Muscle of back (tissue), 13 donors: Measurements from ENCODE around the gene SULT2A1. TPM values are rescaled to one million over a fixed set of nuclear protein-coding genes. Genes with fewer than 3 reads are reported as not detected.
"Not testable (repeated sequence)": the region's sequence is repeated elsewhere in the genome, so short reads cannot be mapped to it uniquely, and the experiment has no call there.

Experiments
- DNase-seq, 3 donors: peaks; one replicate each; pipeline versions ENCODE4 v3.0.0 to v3.0.0-alpha.2; 2013
- long read RNA-seq, 9 donors: transcript quantifications; one replicate each; lab custom pipeline, GENCODE V29; 2026
- polyA plus RNA-seq, 10 donors: library from polyadenylated mRNA; unstranded; fragments of 120-200 nt; gene quantifications; one replicate each; pipeline ENCODE4 v1.2.1, GENCODE V29; 2013; ENCODE audit not compliant: insufficient read length in 10 of 10

The SULT2A1 gene
- polyA plus RNA-seq, result under 1 TPM in 1 of 10 donors, not detected in 9; 0.12 TPM
- long read RNA-seq, donor 1, result 0 reads
- long read RNA-seq, donor 2, result 0 reads
- long read RNA-seq, donor 3, result 0 reads
- long read RNA-seq, donor 4, result 0 reads
- long read RNA-seq, donor 5, result 0 reads
- long read RNA-seq, donor 6, result 0 reads
- long read RNA-seq, donor 7, result 0 reads
- long read RNA-seq, donor 8, result 0 reads
- long read RNA-seq, donor 9, result 0 reads

- no peak for DNase-seq
Measured at GRCh38 chr19:47886010-47886559, at the start of gene SULT2A1. Gene SULT2A1, minus strand, starts transcription at chr19:47886315. Its CDS starts 58 bp downstream, at chr19:47886257.

GRCh38 chr19:47928581-47928980 is 42.5 kb upstream of the SULT2A1 start:
- DNase-seq, result not testable (repeated sequence)

GRCh38 chr19:47920107-47920506 is 34.0 kb upstream of the SULT2A1 start:
- DNase-seq, result not testable (repeated sequence)

GRCh38 chr19:47910191-47910590 is 24.1 kb upstream of the SULT2A1 start:
- DNase-seq, result not testable (repeated sequence)

- DNase-seq, result not testable (repeated sequence)
Measured at GRCh38 chr19:47909350-47909749, 23.2 kb upstream of the SULT2A1 start.

- DNase-seq, result no peak
Measured at GRCh38 chr19:47901370-47901769, 15.3 kb upstream of the SULT2A1 start.

- DNase-seq, result no peak
Measured at GRCh38 chr19:47899335-47899734, 13.2 kb upstream of the SULT2A1 start.

GRCh38 chr19:47897861-47898260 is 11.7 kb upstream of the SULT2A1 start:
- peak in 1 of 3 donors; percentile 11 for DNase-seq

GRCh38 chr19:47896773-47897172 is 10.7 kb upstream of the SULT2A1 start:
- DNase-seq, result no peak

GRCh38 chr19:47896019-47896418 is 9.9 kb upstream of the SULT2A1 start:
- DNase-seq, result no peak

GRCh38 chr19:47895165-47895782 is 9.2 kb upstream of the SULT2A1 start:
- DNase-seq, result no peak

GRCh38 chr19:47891923-47892666 is 6.0 kb upstream of the SULT2A1 start:
- no peak for DNase-seq

- no peak for DNase-seq
Measured at GRCh38 chr19:47891622-47891922, 5.5 kb upstream of the SULT2A1 start.

GRCh38 chr19:47890865-47891621 is 4.9 kb upstream of the SULT2A1 start:
- DNase-seq, result no peak

- no peak for DNase-seq
Measured at GRCh38 chr19:47885067-47885463, 1.1 kb downstream of the SULT2A1 start.

GRCh38 chr19:47882890-47883289 is 3.2 kb downstream of the SULT2A1 start:
- no peak for DNase-seq

GRCh38 chr19:47881757-47882156 is 4.4 kb downstream of the SULT2A1 start:
- DNase-seq, result no peak

- DNase-seq, result not testable (repeated sequence)
Measured at GRCh38 chr19:47879385-47879784, 6.7 kb downstream of the SULT2A1 start.

GRCh38 chr19:47878906-47879305 is 7.2 kb downstream of the SULT2A1 start:
- no peak for DNase-seq

GRCh38 chr19:47865166-47865565 is 20.9 kb downstream of the SULT2A1 start:
- no peak for DNase-seq

GRCh38 chr19:47863514-47863936 is 22.6 kb downstream of the SULT2A1 start:
- DNase-seq, result peak; percentile 58 to 87 (median 83)

GRCh38 chr19:47861630-47862029 is 24.5 kb downstream of the SULT2A1 start:
- no peak for DNase-seq
